Spleen (tissue), 11 donors: ENCODE measurements around the gene MUCL3. TPM values are rescaled to one million over a fixed set of nuclear protein-coding genes. Genes with fewer than 3 reads are reported as not detected.

ENCODE experiments used
- DNase-seq: peaks from one replicate; pipeline ENCODE4 v3.0.0-alpha.2; 2020
- H3K27ac ChIP-seq, 8 donors: fragments of 200-600 bp; sonication (generic) in 7 of 8; 1 replicate in 4 of 8; 2 replicates in 4 of 8; pipeline versions ENCODE4 v1.5.0 to v1.8.0; 2016 to 2021; ENCODE audit warnings: inconsistent platforms in 4 of 8, mild to moderate bottlenecking in 4 of 8, moderate library complexity in 1 of 8
- H3K27me3 ChIP-seq, 7 donors: fragments of 200-600 bp; sonication (generic) in 6 of 7; replicated peaks in 1 of 7; 1 replicate in 4 of 7; 2 replicates in 3 of 7; pipeline versions ENCODE4 v1.5.0 to v1.8.0; 2016 to 2021; ENCODE audit warnings: inconsistent platforms in 3 of 7, mild to moderate bottlenecking in 1 of 7
- H3K36me3 ChIP-seq, 6 donors: fragments of 200-600 bp; sonication (generic) in 5 of 6; 1 replicate in 4 of 6; 2 replicates in 2 of 6; pipeline versions ENCODE4 v1.5.0 to v1.8.0; 2016 to 2021; ENCODE audit warnings: inconsistent platforms in 2 of 6
- H3K4me1 ChIP-seq, 6 donors: fragments of 200-600 bp; sonication (generic) in 5 of 6; 1 replicate in 3 of 6; 2 replicates in 3 of 6; pipeline versions ENCODE4 v1.5.0 to v1.8.0; 2016 to 2021; ENCODE audit warnings: inconsistent platforms in 3 of 6
- H3K4me3 ChIP-seq, 8 donors: fragments of 200-600 bp; sonication (generic) in 7 of 8; 1 replicate in 4 of 8; 2 replicates in 4 of 8; pipeline versions ENCODE4 v1.5.0 to v1.8.0; 2016 to 2021; ENCODE audit warnings: inconsistent platforms in 4 of 8, mild to moderate bottlenecking in 4 of 8, moderate library complexity in 2 of 8
- H3K9me3 ChIP-seq, 8 donors: fragments of 200-600 bp; sonication (generic) in 7 of 8; 1 replicate in 4 of 8; 2 replicates in 4 of 8; pipeline versions ENCODE4 v1.5.0 to v1.8.0; 2016 to 2021; ENCODE audit warnings: inconsistent platforms in 4 of 8
- CTCF ChIP-seq, 11 experiments: fragments of 200-600 bp in 7 of 11; fragments of 450-650 bp in 4 of 11; sonication (generic) in 4 of 11; IDR thresholded peaks in 8 of 11; conservative IDR thresholded peaks in 3 of 11; 1 replicate in 7 of 11; 2 replicates in 4 of 11; pipeline versions ENCODE4 v1.4.0 to v1.8.0; 2016 to 2021; ENCODE audit warnings: antibody characterized with exemption in 11 of 11, inconsistent platforms in 4 of 11, mild to moderate bottlenecking in 1 of 11
- POLR2A ChIP-seq, 3 donors: fragments of 450-650 bp; IDR thresholded peaks; one replicate each; pipeline ENCODE4 v1.5.1; 2017; ENCODE audit warnings: antibody characterized with exemption in 3 of 3, mild to moderate bottlenecking in 1 of 3
- POLR2AphosphoS5 ChIP-seq, 3 donors: sonication (generic); formaldehyde crosslinking; IDR thresholded peaks; one replicate each; pipeline ENCODE4 v1.5.1; 2017; ENCODE audit warnings: antibody characterized with exemption in 3 of 3
- WGBS, 5 donors: extraction: QIAGEN DNeasy Blood & Tissue Kit in 3 of 5; methylation state at CpG; one replicate each; pipeline versions ENCODE4 v1.1.5 to v1.1.7; 2013 to 2018; 5-methylcytosine and 5-hydroxymethylcytosine counted together
- intact Hi-C: fragments of 100-400 bp; cut with DNase I; formaldehyde crosslinking; loops from one replicate; pipeline ENCODE4 v1.15.0; 2023; ENCODE audit warnings: low total_unique reads
- polyA plus RNA-seq, 3 donors: library from polyadenylated mRNA; stranded (reverse); fragments of 200-250 nt; gene quantifications; one replicate each; pipeline ENCODE4 v1.2.1, GENCODE V29; 2013
- total RNA-seq, 7 donors: library from RNA; depleted of rRNA in 3 of 7; stranded (reverse); fragments of >200 nt in 3 of 7; fragmentation: NEBNext Ultra II Directional in 4 of 7; extraction: Animal tissue kit (Norgen Biotek cat#: 25700) in 4 of 7; gene quantifications; one replicate each; pipeline versions ENCODE4 v1.1.0 to v1.2.1, GENCODE V29; 2016 to 2021
- donor health status: healthy with polysubstance abuse.
- donor health status: DM: no; HTN: no; CAD: no; lungs with moderate emphysema.
- donor health status: DM: no; HTN: no; CAD: no.
- donor health status: Bipolar disorder and iron deficiency.
- donor health status: healthy.
- donor health status: DM: no; HTN: no; CAD: no.
- donor health status: DM: yes; HTN: yes; CAD: no.

MUCL3 gene
- total and polyA plus RNA-seq, 10 donors, result 0.03 TPM; not detected in 9

DNA sequence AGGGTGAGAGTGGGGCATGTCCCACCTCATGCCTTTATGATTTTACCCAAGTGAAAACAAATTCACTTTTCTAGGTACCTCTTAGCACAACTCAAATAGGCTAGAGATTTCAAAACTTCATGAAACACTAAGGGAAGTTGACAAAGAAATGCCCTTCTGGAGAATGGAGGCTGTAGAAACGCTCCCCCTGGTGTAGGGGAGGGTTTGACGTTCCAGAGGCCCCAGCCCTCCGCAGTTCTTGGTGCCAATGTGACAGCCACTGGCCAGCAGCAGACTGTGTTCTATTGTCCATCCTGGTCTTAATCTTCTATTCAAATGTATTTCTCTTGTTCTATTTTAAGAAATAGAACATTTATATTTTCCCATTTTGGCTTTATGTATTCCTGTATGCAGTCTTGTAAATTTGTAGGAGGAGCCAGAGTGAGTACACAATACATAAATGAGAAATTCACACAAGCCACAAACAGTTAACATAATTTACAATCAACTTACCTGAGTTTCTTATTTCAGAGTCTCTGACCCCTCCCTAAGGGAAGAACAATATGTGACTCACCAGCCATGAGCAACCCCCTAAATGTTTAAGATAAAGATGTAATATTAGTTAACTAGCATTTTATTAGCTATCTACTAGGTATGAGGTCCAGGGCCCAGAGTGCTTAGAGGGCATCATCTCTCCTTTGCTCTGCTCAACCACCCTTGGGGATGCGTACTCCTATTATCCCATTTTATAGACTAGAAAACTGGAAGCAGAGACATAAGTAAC lies 33.9 kb downstream of the MUCL3 start:
- peaks cover 0 to 6% (median 0%) of the 10 kb centered on the region in 6 donors for H3K4me1 ChIP-seq
- no peak overlapping the region for H3K4me3 ChIP-seq
- H3K36me3 ChIP-seq, result no peaks in the 10 kb centered on the region
- H3K27me3 ChIP-seq, result peaks cover 0 to 14% (median 0%) of the 10 kb centered on the region in 7 donors
- intact Hi-C loops, result no loop called here
- DNase-seq, result no peak
- no peak overlapping the region for H3K27ac ChIP-seq
- no peaks in the 10 kb centered on the region for H3K9me3 ChIP-seq
- 63 to 88% (median 82%) methylated on average over 4 of the region's 4 CpGs for WGBS, 5 donors
- no peak for TF ChIP-seq POLR2A (IDR thresholded peaks at IDR 0.05)
- no peak for TF ChIP-seq POLR2AphosphoS5 (IDR thresholded peaks at IDR 0.05)
- TF ChIP-seq CTCF (IDR thresholded peaks at IDR 0.05 in 8 of 11, conservative IDR thresholded peaks at IDR 0.05 in 3 of 11), result no peak

- no peak for DNase-seq
- no peak overlapping the region for H3K27ac ChIP-seq
- H3K9me3 ChIP-seq, result no peaks in the 10 kb centered on the region
- H3K27me3 ChIP-seq, result peaks cover 0 to 43% (median 0%) of the 10 kb centered on the region in 7 donors
- peaks cover 0 to 7% (median 0%) of the 10 kb centered on the region in 6 donors for H3K4me1 ChIP-seq
- no peak for TF ChIP-seq POLR2AphosphoS5 (IDR thresholded peaks at IDR 0.05)
- no peak for TF ChIP-seq POLR2A (IDR thresholded peaks at IDR 0.05)
- no peak for TF ChIP-seq CTCF (IDR thresholded peaks at IDR 0.05 in 8 of 11, conservative IDR thresholded peaks at IDR 0.05 in 3 of 11)
- intact Hi-C loops, result no loop called here
- no peaks in the 10 kb centered on the region for H3K36me3 ChIP-seq
- no peak overlapping the region for H3K4me3 ChIP-seq
- WGBS, 5 donors, result 43 to 65% (median 45%) methylated on average over 1 of the region's 1 CpG
Observed at GRCh38 chr6:30979141-30979540, 38.4 kb downstream of the MUCL3 start.

DNA sequence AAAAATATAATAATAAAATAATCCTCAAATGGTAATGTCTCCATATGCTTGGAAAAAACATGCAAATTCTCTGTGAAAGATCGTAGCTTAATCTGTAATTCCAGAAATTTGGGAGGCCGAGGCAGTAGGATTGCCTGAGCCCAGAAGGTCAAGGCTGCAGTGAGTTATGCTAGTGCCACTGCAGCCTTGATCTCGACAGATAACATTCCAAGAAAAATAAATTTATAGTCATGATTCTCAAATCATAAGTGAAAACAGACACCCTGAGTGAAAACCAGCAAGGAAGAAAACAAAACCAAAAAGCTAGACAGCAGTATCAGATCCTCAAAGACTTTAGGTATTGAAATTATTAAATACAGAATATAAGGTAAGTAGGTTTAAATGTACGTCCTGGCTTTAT lies 38.9 kb downstream of the MUCL3 start:
- no peak overlapping the region for H3K4me3 ChIP-seq
- H3K9me3 ChIP-seq, result no peaks in the 10 kb centered on the region
- H3K36me3 ChIP-seq, result no peaks in the 10 kb centered on the region
- H3K27ac ChIP-seq, result no peak overlapping the region
- WGBS, 5 donors, result 50 to 72% (median 66%) methylated on average over 4 of the region's 4 CpGs
- no peak for DNase-seq
- TF ChIP-seq POLR2A (IDR thresholded peaks at IDR 0.05) (no peak), CTCF (IDR thresholded peaks at IDR 0.05 in 8 of 11, conservative IDR thresholded peaks at IDR 0.05 in 3 of 11) (no peak), POLR2AphosphoS5 (IDR thresholded peaks at IDR 0.05) (no peak)
- intact Hi-C loops, result no loop called here
- peaks cover 0 to 43% (median 0%) of the 10 kb centered on the region in 7 donors for H3K27me3 ChIP-seq
- peaks cover 0 to 7% (median 0%) of the 10 kb centered on the region in 6 donors for H3K4me1 ChIP-seq

- intact Hi-C loops, result no loop called here
- Histone ChIP-seq H3K4me1 (peaks cover 0 to 7% (median 0%) of the 10 kb centered on the region in 6 donors), H3K9me3 (no peaks in the 10 kb centered on the region), H3K36me3 (no peaks in the 10 kb centered on the region), H3K27ac (no peak overlapping the region), H3K27me3 (peaks cover 0 to 43% (median 0%) of the 10 kb centered on the region in 7 donors), H3K4me3 (no peak overlapping the region)
- 31 to 40% (median 37%) methylated on average over 13 of the region's 13 CpGs for WGBS, 5 donors
- no peak for DNase-seq
- no peak for TF ChIP-seq CTCF (IDR thresholded peaks at IDR 0.05 in 8 of 11, conservative IDR thresholded peaks at IDR 0.05 in 3 of 11)
- TF ChIP-seq POLR2A (IDR thresholded peaks at IDR 0.05), result no peak
- TF ChIP-seq POLR2AphosphoS5 (IDR thresholded peaks at IDR 0.05), result no peak
Observed at GRCh38 chr6:30981942-30982772, 41.4 kb downstream of the MUCL3 start.
